IPS DF 19.7 (cell line): ENCODE data around the gene PPFIBP1.

ENCODE experiments used
- DNase-seq: peaks from one replicate; pipeline ENCODE4 v3.0.0-alpha.2; 2013; ENCODE audit warnings: low read depth, low spot score

The PPFIBP1 gene

GRCh38 chr12:27523642-27524493 is at the start of gene PPFIBP1:
PPFIBP1 (plus strand) TSS chr12:27524206; CDS start chr12:27633397, 109,191 bp downstream.
- DNase-seq: peak; percentile 86

DNA sequence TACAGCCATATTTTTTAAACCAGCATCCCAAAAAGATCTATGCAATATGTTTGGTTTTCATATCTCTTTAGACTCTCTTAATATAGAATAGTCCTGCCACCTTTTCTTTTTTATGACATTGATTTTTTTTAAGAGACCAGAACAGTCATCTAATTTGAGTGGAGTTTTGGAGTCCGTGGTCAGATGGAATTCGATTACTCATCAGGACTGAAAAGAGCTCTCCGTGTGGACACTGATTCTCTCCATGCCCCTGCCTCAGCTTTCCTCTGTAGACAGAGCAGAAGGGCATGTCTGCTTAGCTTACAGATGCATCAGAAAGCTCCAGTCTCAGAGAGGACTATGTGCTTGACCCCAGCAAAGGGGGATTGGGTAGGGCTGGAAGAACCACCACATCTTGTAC is 49.7 kb upstream of the PPFIBP1 start:
- no peak for DNase-seq

DNA sequence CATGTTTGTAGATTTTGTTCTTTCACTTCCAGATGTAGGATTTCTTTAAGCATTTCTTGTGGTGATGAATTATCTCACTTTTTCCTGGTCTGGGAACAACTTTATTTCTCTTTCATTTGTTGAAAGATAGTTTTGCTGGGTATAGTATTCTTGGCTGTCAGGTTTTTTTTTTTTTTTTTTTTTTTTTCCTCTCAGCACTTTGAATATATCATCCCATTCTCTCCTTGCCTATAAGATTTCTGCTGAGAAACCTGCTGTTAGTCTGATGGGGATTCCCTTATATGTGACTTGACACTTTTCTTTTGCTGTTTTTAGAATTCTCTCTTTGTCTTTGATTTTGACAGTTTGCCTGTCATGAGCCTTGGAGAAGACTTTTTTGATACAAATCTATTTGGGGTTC is 47.0 kb upstream of the PPFIBP1 start:
- no peak for DNase-seq

- DNase-seq: no peak
These were observed 45.1 kb upstream of the PPFIBP1 start for GRCh38 chr12:27478949-27479348.

DNA sequence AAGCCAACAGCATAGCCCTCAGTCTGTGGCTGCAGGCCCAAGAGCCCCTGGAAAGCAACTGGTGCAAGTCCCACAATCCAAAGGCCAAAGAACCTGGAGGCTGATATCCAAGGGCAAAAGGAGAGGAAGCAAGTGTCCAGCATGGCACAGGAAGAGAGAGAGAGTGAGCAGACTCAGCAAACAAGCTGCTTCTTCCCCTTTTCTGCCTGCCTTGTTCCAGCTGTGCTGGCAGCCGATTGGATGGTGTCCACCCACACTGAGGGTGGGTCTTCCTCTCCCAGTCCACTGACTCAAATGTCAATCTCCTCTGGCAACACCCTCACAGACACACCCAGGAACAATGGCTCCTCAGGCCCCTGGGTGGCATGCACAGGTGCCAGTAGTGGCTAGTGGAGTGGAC is 44.0 kb upstream of the PPFIBP1 start:
- DNase-seq: no peak

DNA sequence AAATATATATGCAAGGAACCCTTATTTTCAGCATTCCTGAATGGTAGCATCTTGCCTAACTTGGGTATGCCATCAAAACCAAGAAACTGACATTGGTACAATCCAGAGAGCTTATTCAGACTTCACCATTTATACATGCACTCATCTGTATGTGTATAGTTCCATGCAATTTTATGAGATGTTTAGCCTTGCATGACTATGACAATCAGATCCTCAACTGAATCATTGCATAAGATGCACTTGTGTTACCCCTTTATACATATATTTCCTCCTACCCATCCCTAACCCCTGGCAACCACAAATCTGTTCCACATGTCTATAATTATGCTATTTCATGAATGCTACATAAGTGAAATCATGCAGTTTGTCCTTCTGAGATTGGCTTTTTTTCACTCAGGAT is 37.0 kb upstream of the PPFIBP1 start:
- DNase-seq: no peak

GRCh38 chr12:27488479-27488878 is 35.5 kb upstream of the PPFIBP1 start:
- DNase-seq: no peak

DNA sequence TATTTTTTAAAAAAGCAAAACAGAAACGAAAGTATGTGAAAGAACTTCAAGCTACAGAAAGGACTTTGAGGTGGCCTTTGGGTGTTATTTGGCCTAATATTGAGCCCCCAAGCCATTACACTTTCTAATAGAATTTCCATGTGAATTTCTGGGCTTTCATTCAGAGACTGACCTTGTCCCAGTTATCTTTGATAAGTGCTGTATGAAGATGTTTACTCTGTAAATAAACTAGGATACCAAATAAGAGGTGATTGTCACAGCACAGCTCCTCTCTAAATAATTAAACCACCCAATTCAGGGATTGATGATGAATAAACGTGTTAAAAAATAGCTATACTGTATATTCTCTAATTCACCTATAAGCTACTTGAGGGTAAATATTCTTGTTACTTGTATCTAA is 32.8 kb upstream of the PPFIBP1 start:
- DNase-seq: no peak

DNA sequence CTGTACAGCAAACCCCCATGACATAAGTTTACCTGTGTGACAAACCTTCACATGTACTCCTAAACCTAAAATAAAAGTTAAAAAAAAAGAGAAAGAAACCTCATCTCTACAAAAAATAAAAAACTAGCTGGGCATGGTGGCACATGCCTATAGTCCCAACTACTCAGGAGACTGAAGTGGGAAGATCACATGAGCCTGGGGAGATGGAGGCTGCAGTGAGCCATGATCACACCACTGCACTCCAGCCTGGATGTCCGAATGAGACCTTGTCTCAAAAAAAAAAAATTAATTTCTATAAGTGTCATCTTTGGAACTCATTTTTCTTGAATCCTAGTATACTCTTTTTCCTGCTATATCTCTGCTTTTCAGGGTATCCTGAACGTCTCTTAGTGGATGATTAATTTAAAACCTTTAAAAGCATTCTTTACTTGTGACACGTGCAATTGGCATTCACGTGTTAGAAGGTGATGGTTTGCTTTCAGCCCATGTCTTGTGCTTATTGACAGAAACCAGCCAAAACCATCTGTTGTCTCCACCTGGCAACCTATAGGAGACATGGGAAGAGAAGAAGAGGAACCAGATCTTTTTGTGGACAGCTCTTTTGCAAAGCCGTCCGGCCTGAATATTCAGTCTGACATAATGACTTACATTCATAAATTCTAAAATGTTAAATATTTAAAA is 30.6 kb upstream of the PPFIBP1 start:
- DNase-seq: no peak

DNA sequence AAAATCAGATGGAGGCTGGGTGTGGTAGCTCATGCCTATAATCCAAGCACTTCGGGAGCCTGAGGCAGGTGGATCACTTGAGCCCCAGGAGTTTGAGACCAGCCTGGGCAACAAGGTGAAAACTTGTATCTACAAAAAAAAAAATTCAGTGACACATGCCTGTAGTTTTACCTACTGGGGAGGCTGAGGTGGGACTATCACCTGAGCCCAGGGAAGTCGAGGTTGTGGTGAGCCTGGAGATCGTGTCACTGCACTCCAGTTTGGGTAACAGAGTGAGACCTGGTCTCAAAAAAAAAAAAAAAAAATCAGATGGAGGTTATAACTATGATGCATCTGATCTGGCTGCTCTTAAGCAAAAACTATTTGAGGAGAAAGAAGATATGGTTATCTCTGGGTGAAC is 26.6 kb upstream of the PPFIBP1 start:
- no peak for DNase-seq

- DNase-seq: no peak
These were observed 25.9 kb upstream of the PPFIBP1 start for GRCh38 chr12:27498149-27498548.

GRCh38 chr12:27498761-27499160 is 25.2 kb upstream of the PPFIBP1 start:
- DNase-seq: no peak

- no peak for DNase-seq
These were observed 24.6 kb upstream of the PPFIBP1 start for GRCh38 chr12:27499377-27499776.

DNA sequence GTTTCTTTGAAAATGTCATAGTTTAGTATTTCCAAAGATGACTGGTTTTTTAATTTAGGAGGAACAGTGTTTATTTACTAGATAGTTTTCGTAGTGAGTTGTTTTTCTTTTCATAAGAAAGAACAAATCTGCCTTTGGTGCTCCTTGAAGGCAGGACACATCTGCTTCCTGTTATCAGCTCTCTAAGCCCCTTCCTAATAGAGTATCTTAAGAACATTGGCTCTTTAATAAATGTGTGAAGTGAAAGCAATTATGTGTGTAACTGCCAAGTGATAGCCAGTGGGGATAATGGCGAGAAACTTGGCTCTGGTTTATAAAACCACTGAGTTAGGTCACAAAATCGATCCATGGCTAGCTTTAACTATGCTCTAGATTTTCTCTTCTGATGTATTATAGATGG is 23.5 kb upstream of the PPFIBP1 start:
- DNase-seq: no peak

GRCh38 chr12:27502021-27502435 is 22.0 kb upstream of the PPFIBP1 start:
- no peak for DNase-seq

DNA sequence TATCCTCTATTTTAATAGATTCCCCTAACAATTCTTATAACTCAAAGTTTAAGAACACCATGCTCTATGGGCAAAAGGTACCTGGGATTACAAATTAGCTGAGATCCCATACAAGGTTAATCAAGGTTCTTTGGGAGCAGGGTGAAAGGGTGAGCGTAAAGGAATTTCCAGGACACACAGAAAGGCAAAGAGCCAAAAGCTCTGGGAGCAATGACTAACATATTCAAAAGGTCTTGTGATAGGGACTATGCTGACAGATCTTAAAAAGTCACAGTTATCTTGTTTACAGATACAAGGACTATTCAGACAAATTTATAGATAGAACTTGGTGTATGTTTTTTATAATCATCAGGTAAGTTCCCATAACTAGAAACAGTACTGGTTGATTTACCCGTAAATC is 19.5 kb upstream of the PPFIBP1 start:
- DNase-seq: no peak

GRCh38 chr12:27505109-27505508 is 18.9 kb upstream of the PPFIBP1 start:
- no peak for DNase-seq

DNA sequence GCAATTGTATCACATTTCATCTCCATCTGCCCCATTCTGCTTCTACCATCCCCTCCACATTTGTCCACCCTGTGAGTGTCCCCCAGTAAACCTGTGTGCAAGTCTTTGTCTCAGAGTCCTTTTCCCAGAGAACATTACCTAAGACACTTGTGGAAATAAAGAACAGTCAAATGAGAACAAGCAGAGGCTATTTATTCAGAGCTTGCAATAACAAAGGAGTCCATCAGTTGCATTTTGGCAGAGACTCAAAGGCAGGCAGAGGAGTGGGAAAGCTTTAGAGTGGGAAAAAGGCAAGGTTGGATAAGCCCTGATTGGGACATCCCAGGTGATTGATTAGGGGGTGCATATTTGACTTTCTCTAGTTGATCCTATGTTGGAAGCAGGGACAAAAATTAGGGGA is 18.2 kb upstream of the PPFIBP1 start:
- DNase-seq: no peak

DNA sequence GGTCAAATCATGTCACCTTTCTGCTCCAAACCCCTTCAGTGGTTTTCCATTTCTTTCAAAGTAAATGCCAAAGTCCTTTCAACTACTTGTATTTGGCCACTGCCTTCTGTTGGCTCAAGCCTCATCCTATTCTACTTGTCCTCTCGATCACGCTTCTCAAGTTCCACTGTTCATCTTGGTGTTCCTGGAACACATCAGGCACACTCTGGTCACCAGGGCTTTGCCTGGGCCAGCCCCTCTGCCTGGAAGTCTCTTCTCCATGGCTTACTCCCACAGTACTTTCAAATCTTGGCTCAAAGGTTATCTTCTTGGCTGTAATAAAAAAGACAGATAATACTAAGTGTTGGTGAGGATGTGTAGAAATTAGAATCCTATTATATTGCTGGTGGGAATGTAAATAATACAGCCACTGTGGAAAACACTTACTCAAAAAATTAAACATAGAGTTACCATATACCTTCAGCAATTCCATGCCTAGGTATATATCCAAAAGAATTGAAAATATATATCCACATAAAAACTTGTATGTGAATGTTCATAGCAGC is 17.3 kb upstream of the PPFIBP1 start:
- no peak for DNase-seq

DNA sequence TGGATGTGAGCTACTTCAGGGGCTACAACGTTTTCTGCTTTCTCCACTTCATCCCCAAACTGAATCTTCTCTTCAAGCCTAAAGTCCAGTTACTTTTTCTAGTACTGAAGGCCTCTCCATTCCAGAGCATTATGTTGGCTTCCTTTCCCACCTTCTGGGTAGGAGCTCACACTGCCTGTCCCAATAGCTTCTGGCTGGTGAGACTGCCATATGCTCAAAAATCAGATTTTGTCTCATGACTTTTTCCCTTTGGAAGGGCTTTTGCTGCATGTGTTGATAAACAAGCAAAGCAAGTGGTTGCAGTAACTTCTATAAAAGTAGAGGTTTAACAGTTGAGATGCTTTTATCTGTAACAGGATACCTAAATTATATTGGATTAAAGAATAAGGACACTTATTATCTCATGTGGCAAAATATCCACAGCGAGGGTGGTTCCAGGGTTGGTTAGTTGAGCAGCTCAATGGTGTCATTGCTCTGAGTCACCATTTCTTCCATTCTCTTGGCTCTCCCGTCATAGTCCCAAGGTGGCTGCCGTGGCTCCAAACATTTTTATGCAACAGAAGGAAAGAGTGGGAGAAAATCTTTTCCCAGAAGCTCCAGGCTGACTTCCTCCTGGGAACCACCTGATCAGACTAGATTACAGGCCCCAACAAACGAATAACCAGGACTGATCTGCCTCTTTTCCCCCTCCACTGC is 15.1 kb upstream of the PPFIBP1 start:
- no peak for DNase-seq

DNA sequence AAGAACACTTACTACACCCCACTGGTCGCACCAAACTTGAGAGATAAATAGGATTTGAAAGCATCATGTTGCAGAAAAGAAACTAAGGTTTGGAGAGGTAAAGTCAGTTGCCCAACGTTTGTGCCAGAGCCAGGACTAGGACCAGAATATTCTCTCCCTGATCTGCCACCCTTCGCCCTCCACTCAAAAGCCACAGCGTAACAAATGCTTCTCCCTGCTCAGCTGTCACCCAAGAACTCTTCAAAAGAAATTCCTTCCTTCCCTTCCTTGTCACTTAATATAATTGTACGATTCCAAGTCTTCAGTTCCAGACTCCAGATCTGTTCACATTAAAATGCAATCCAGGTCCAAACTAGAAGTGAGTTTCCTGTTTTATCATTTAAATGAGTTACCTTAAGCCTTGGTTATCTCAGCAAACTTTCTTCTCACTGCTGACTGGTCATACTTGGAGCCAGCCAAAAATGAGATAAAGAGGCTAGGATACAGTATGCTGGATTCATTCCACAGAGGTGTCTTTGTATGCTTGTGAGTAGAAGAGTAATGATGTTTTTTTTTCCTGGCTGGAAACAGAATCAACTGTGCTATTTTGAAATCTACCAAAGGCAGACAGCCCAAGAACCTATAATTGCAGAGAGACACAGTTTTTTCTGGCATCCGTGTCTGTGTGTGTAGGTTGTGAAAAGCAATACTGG is 12.8 kb upstream of the PPFIBP1 start:
- no peak for DNase-seq

DNA sequence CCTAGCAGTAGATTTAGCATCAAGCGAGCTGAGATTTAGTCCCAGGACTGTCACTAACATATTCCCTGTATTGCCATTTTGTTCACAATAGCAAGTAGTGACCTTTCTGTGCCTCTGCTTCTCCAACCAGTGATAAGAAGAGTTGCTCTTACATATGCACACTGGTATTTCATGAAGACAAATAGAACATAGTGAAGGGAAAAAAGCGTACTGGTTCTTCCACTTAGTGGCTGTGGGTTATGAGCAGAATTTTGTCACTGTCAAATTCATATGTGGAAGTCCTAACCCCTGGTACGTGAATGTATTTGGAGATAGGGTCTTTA is 12.3 kb upstream of the PPFIBP1 start:
- DNase-seq: no peak
